CD1c-positive myeloid dendritic cell (primary cell): Measurements from ENCODE around the gene NEK9.
"Not testable (repeated sequence)": the region's sequence is repeated elsewhere in the genome, so short reads cannot be mapped to it uniquely, and the experiment has no call there.

Experiments
- DNase-seq: peaks from one replicate; pipeline ENCODE4 v3.0.0-alpha.2; 2016; ENCODE audit errors: extremely low spot score

NEK9 gene

DNA sequence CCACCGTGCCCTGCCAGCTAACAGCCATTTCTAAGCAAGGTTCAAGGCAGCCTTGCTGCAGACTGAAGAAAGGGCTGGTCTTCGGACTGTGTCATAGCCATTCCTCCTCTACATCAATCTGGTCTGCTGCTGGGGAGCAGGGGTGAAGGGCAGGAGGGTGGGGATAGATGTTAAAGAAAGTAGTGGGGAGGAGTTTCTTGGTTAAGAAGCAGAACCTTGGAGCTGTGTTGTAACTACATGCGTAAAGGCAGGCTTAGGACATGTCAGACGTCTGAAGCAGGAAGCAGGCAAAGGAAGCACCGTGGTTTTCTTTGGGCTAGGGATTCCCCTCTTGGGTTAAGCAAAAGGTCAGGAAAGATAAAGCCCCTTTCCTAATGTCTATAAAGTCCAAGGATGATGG lies 18.1 kb upstream of the NEK9 start:
- peak; percentile 83 for DNase-seq

- DNase-seq, result no peak
Measured at GRCh38 chr14:75143761-75144527, 17.1 kb upstream of the NEK9 start.

GRCh38 chr14:75142494-75142893 lies 15.6 kb upstream of the NEK9 start:
- DNase-seq, result no peak

DNA sequence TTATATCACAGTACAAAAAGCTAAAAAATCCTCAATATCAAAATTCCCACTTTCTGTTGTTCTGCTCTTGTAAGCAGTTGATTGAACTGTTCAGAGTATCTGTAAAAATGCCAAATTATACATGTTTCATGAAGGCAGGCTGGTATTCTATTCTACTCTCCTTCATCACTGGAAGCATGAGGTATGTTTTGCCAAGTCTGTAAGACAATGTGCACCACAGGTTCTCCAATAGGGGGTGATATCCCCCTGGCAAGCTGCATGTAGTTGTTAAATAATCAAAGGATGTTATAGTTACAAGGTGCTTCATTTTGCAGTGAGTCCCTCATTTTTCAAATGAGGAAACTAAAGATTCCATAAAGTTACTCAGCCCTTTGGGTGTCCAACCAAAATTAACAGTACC lies 15.1 kb upstream of the NEK9 start:
- DNase-seq, result peak; percentile 22

DNA sequence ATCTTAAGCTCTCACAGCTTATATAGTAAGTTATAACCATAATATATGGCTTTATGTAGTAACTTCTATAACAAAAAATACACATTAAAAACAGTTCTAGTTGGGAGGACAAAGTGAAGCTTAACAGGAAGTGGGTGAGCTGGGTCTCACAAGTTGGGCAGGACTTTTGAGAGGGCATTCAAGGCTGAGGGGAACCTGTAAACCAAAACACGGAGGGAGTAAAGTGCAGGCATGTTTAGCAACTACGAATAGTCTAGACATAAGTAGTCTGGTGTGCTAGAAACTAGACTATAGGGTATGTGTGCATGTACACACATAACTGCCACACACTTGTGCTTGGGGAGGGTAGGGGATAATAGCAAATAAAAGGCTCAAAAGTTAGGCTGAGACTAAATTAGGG lies 14.2 kb upstream of the NEK9 start:
- DNase-seq, result peak; percentile 38

GRCh38 chr14:75140620-75141019 lies 13.8 kb upstream of the NEK9 start:
- no peak for DNase-seq

DNA sequence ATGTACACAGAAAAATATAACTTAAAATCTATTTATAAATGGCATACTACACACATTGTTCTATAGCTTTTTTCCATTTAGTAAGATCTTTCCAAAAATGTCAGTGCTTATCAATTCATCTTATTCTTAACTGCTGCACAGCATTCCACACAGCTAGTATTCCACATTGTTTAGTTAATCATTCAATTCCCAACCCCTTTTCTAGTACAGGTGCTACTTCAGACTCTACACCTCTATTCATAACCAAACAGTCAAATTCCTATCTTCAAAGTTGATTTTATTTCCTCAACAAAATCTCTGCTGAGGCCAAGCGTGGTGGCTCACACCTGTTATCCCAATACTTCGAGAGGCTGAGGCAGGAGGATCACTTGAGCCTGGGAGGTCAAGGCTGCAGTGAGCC lies 12.3 kb upstream of the NEK9 start:
- no peak for DNase-seq

DNA sequence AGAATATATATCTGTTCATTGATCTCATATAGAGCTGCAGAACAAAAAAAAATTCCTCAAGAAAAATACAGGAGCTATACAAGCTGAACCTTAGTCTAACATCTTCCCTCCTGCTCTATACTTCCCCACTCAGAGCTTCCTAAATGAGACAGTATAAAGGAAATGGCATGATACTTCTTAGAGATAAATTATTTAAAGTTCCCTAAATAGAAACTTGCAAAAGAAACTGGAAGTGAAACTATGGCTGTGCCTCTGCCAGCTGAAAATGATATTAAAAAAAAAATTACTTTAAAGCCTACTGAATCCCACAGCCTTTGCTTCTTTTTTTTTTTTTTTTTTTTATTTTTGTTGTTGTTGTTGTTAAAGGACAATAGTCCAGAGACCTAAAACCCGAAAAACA lies 11.6 kb upstream of the NEK9 start:
- peak; percentile 80 for DNase-seq

DNA sequence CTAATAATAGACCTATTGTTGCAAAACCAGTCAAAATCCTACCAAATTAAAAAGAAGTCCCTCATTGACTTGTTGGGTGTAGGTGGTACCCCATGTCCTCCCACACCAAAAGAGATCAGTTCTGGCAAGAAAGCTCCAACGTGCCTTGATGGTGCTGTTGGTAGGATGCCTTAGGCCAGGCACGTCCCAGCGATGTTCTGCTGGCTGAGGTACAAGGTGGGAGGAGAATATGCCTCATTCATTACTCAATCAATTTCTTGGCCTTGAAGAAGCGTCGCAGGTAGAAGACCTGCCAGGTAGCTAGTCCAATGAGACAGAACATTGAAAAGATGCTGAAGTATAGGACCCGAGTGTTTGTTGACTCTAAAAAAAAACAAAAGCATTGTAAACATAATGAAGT lies 7.8 kb upstream of the NEK9 start:
- DNase-seq, result no peak

DNA sequence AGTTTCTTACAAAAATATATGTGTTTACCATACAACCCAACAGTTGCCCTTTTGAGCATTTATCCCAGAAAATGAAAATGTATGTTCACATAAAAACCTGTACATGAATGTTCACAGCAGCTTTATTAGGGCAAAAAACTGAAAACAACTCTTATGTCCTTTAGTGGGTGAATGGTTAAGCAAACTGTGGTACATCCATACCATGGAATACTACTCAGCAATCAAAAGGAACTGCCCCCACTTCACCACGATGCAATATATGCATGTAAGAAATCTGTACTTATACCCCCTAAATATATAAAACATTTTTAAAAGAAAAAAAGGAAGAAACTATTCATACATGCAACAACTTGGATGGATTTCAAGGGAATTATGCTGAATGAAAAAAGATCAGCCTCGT lies 6.7 kb upstream of the NEK9 start:
- no peak for DNase-seq

- DNase-seq, result peak; percentile 89
Measured at GRCh38 chr14:75132382-75133086, 5.7 kb upstream of the NEK9 start.

- DNase-seq, result no peak
Measured at GRCh38 chr14:75128596-75128990, 1.7 kb upstream of the NEK9 start.

GRCh38 chr14:75127903-75128595 lies 1.2 kb upstream of the NEK9 start:
- no peak for DNase-seq

- not testable (repeated sequence) for DNase-seq
Measured at GRCh38 chr14:75127474-75127820, 599 bp upstream of the NEK9 start.

GRCh38 chr14:75126121-75126544 lies 715 bp downstream of the NEK9 start:
- peak; percentile 51 for DNase-seq

DNA sequence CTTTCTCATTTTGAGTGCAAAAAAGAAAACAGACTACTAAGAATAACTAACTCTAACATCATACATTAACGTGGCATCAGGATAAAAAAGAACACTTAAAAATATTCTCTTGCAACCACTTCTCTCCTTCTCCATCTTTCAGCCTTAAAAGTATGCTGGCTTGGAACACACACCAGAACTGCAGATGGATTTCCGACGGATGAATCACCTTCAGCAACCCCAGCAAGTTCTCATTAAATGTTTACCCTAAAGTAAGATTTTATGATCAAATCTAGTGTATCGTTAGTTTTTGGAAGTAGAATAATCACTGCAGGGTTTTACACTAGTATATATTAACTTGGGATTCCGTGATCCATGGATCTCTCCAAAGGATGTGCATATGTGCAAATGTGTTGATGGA lies 1.2 kb downstream of the NEK9 start:
- peak; percentile 55 for DNase-seq

DNA sequence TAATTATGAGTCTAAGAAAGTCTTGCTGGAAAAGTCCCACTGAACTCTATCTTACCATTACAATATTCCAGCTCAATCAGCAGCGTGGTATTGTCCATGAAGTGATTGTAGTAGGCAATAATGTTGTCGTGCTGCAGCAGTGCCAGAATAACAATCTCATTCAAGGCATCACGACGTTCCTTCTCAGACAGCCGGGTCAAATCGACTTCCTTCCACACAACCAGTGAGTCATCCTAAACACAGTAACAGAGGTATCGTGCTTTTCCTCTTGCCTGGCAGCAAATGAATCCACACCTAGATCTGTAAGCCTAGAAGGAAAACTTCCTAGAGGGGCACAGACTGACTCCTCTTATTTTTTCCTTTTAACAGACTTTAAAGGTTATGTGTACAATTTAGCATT lies 2.9 kb downstream of the NEK9 start:
- peak; percentile 83 for DNase-seq

DNA sequence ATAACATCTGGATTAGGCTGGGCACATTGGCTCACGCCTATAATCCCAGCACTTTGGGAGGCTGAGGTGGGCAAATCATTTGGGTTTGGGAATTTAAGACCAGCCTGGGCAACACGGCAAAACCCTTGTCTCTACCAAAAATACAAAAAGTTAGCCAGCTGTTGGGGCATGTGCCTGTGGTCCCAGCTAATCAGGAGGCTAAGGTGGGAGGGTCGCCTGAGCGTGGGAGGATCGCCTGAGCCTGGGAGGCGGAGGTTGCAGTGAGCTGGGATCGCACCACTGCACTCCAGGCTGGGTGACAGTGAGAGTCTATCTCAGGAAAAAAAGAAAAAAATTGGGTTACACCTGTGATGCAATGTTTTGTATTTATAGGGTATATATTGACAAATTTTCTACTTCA lies 5.3 kb downstream of the NEK9 start:
- no peak for DNase-seq

DNA sequence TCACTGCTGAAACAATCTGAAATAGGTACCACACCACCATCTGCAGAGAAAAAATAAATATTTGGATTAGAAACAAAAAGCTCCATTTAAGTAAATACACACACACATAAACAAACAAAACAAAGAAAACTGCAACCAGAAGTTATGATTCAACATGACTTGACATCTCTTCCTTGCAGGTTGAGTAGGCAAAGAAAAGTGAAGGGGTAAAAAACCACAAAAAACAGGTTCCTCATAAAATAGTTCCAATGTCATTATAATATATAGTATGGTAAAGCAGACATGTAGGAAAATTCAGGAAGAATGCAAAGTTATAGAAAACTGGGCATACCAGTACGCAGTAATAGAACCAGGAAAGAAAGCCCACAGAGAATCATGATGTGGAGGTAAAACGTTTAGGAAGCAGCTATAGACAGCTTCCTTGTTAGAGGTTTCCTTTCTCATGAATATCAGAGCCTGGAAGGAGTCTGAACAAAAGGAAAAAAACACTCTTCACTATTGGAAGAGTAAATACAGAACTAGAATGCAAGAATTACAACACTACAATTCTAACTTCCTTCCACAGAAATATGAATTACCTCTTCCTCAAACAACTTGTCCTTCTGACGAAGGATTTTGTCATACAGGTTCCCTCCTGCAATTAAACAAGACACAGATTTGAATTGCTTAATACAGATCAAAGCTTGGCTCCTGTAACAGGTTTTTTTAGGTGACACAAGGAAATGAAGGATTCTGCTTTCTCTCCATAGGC lies 6.1 kb downstream of the NEK9 start:
- DNase-seq, result peak; percentile 84

- DNase-seq, result no peak
Measured at GRCh38 chr14:75119056-75119455, 7.8 kb downstream of the NEK9 start.

DNA sequence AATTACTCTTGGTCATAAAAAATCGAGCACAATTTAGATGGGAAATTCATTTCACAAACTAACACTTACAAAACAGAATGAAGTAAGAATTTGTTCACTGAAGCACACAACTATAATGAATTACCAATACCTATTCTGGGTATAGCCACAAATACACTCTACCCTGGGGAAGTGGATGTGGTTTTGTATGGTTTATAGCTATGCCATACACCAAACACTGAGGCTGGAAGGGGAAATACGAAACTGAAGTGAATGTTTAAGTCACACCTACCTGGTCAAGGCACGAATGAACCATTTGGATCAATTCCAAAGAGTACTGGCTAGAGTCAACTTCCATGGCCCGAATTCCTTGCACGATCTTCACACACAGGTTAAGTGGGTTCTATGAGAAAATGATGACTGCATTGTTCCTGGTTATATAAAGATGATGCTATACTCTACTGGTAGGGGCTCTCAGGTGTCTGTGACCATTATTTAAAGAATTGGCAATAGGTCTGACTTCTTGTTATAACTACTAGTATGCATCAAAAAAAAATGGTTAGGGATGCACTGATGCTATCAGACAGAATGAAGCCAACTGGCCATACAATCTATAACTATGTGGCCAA lies 12.8 kb downstream of the NEK9 start:
- DNase-seq, result no peak

GRCh38 chr14:75109877-75110276 lies 17.0 kb downstream of the NEK9 start:
- no peak for DNase-seq
